SIG-M5 (cell line): ENCODE results near the gene B2M.
"Not testable (repeated sequence)": the region's sequence is repeated elsewhere in the genome, so short reads cannot be mapped to it uniquely, and the experiment has no call there.

Source experiments
- DNase-seq: peaks from one replicate; lab custom pipeline; 2025; lab: John Stamatoyannopoulos, UW

The B2M gene

DNA sequence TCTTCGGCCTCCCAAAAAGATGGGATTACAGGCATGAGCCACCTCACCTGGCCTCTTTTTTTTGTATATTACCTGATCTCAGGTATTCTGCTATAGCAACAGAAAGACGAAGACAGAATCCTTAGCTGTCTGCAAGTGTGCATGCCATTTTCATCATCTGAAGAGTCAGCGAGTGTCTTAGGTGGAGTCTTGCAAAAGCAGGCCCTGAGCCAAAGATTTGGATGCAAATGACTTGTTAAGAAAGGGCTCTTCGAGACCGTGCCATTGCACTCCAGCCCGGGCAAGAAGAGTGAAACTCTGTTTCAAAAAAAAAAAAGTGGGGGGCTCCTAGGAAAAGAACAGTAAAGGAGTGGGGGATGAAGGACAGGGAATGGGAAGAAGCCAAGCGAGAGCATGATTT, 14.8 kb downstream of the B2M start:
- DNase-seq: no peak

DNA sequence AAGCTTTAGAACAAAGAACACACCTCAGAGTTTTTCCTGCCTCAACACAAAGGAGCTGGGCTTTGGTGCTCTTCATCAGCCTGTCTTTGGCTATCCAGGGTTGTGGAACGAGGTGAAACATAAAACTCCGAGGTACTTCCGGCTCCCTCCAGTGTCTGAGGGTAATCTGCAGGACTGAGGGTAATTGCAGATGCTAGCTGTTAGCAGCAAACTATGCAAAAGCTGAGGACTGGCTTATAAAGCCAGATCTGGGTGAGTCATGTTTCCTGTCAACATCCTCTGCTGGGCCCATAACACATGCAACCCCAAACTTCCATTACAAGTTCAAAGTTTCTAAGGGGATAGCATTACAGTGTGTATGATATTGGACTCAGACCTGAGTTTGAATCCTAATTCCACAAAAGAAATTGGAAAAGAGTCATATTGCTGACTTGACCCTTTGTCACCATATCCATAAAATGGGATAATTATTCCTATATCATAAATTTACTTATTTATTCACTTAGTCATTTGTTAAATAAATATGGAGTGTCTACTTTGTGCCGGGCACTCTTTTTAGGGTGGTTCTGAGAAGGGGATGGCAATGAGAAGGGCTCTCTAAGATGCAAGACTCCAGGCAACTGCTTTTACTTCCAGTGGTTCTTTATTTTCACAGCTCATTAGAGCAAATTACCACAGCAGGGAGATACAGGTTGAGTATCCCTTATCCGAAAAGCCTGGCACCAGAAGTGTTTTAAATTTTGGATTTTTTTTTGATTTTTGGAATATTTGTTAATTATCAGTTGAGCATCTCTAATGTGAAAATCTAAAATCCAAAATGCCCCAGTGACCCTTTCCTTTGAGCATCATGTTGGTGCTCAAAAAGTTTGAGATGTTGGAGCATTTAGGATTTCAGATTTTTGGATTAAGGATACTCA, 15.5 kb downstream of the B2M start:
- peak; percentile 89 for DNase-seq

DNA sequence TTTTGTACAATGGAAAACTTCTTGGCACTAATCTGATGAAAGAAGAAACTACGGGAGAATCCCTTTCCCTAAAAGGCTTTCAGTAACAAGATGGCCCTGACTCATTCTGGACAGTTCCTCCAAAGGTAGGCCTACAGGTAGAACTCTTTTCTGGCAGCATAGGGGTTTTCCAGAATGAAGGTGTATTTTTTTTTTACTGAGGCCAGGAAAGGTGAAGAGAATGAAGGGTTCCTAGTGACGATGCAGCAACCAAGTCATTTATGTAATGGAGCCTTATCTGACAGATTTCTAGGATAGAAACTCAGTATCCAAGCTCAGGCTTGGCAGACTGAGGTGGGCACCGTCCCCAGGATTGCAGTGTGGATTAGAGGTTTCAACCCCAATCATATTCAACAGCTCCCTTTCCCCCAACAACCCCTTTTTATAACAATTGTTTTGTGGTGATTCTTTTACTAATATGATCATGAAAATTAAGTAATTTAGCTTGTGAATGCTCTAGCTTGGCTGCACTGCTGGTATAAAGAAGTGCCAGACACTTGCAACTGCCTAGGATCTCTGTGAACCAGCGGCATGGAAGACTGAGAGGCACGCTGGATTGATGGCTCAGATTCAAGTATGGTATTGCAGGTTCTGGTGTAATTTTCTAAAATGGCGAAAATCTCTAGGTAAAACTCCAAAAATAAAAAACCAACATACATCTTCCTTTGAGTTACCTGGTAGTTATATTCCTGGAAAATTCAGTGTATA, 16.3 kb downstream of the B2M start:
- no peak for DNase-seq

DNA sequence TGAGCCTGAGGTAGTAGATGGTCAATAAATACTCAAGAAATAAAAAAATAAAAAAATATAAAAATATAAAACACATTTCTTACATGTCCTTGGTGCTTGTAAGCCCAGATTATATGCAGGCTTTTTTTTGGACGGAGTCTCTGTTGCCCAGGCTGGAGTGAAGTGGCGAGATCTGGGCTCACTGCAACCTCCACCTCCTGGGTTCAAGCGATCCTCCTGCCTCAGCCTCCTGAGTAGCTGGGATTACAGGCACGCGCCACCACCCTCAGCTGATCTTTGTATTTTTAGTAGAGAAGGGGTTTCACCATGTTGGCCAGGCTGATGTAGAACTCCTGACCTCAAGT, 16.9 kb downstream of the B2M start:
- DNase-seq: not testable (repeated sequence)

DNA sequence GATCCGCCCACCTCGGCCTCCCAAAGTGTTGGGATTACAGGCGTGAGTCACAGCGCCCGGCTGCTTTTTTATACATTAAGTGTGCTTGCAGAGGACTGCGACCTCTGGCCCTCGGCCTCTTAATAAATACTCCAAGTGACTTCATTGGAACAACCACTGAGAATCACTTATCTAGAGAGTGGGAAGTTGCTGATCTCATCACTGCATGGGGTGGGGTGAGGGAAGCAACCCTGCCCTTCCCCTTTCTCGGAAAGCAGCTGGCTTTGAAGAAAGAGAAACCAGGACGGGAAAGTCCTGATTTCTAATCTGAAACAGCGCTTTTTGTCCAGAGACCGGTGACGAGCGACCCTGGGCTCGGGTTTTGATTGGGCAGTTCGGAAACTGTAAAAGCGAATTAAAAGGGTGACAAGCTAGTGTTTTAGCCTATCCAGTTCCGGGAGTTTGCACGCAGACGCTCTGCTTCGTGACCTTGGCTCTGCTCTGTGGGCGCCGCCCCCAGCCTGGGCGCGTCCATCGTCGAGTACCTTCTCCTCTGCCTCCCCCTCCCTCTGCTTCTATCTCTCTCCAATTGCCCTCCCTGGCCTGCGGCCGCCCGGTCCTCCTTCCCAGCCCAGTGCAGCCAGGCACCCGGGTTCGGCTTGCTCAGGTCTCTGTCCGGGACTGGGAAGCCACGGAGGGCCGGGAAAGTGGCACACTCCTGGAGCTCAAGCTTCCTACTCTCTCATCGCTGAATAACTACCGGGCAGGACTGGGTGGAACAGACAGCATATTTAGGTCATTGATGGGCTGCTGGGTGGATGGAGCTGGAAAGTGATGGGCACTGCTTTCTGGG, 17.5 kb downstream of the B2M start:
- DNase-seq: peak; percentile 91

DNA sequence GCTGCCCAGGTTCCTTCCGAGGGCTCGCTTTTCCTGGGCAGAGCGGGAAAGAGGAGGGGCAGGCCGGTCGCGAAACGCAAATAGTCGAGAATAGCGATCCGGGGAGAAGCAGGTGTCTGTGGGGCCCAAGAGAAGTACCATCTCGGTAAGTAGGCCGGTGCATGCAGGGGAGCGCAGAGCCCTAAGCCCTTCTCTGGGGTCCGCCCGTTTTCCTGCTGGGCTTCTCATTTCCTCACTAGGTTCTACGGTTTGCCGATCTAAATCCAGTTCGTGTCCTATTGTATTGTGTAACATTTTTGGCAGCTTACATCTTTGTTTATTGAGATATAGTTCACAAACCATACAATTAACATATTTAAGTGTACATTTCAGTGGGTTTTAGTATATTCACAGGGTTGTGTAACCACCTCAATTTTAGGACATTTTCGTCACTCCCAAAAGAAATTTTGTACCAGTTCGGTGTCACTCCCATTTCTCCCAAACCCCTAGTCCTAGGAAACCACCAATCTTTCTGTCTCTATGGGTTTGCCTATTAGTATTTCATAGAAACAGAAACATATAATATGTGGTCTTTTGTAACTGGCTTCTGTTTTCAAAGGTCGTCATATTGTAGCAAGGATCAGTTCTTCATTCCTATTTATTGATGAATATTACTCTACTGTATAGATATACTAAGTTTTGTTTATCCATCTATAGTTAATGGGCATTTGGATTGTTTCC, 18.3 kb downstream of the B2M start:
- DNase-seq: no peak

DNA sequence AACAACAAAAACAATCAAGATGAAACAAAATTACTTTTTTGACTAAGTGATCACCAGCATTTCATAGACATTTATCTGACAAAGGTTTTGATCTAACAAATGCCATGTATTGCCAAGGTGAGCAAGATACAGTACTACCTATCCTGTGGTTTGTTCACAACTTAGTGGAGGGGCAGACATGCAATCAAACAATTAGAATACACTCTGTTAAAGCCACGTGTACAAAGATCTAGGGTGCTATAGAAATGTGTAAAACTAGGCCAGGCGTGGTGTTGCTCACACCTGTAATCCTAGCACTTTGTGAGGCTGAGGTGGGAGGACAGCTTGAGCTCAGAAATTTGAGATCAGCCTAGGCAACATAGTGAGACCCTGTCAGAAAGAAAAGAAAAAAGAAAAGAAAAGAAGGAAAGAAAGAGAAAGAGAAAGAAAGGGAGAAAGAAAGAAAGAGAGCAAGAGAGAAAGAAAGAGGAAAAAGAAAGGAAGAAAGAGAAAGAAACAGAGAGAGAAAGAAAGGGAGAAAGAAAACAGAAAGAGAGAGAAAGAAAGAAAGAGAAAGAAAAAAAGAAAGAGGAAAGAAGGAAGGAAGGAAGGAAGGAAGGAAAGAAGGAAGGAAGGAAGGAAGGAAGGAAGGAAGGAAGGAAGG, 23.6 kb downstream of the B2M start:
- DNase-seq: no peak

DNA sequence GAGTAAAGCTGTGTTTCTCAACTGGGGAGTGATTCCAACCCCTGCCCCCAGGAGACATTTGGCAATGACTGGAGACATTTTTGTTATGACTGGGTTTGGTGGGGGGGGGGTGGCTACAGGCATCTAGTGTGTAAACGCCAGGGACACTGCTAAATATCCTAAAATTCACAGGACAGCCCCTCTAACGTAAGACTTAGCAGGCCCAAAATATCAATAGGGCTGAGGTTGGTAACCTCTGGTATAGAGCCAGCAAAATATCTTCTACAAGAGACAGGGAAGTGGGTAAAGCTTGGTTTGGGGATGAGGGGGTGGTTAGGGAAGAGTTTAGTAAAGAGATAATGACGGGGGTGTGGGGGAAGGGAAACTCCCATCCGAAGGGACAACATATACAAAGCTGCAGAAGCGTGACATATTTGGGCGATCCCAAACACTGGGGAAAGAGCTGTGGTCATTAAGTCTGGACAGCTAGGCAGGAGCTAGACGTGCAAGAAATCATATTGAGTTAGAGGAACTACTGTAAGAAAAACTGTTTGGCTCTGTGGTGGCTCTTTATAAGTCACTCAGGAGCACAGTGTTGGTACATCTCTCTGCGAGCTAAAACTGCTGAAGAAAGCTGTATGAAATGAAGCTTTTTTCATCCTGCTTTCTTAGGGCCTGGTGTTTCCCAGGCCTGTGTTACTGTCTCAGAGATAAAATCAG, 24.3 kb downstream of the B2M start:
- DNase-seq: no peak

DNA sequence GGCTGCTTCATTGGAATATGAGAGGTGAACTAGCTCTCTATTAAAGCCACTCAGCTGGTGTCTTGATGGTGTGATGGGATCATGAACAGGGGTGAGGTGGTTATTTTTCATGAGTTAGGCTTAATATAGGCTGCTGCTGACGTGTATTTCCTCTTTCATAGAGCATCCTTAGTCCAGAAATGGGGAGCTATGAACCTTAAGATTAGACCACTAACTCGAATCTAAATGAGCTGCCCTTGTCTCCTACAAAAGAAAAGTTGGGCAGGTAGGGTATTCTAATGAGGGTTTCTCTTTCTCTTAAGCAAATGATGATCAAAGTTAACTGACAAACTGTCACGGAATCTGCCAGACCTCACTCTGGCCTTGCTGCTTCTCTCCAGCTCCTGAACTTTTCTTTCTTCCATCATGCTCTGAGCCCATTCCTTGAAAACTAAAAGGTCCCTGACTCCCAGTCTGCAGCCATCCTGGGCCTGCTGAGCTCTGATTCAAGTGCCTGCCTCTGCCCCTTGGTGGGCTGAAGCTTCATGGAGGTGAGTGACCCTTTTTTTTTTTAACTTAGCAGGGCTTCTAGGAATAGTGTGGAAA, 25.0 kb downstream of the B2M start, which contains the start of gene TRIM69:
Gene TRIM69, plus strand, starts transcription at position 348 of the 585 bp plus-strand sequence. Its CDS starts 177 bp downstream, at position 525.
- no peak for DNase-seq

DNA sequence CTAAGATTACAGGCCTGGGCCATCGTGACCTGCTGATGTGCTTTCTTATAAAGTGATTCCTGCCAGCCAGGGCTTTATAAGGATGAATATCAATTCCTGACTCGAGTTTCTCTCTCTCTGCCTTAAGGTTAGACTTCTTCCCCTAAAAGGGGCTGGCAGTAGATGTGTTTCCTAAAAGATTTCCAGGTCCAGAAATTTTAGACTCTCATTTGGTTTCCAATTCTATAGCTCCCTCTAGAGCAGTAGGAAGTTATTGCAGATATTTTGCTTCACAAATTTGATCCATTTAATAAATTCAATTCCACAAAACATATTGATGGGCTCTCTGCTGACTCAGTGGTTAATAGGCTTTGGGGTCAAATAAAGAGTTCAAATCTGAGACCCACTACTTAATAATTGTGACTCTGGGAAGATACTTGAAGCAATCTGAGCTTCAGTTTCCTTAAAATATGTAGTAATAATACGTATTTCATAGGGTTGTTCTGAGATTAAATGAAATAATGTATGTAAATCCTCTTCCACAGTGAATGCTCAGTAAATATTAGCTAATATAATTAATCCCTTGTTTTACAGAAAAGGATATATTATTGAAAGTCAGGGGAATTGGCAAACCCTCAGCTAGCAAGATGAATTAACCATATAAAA, 27.1 kb downstream of the B2M start:
- DNase-seq: no peak

DNA sequence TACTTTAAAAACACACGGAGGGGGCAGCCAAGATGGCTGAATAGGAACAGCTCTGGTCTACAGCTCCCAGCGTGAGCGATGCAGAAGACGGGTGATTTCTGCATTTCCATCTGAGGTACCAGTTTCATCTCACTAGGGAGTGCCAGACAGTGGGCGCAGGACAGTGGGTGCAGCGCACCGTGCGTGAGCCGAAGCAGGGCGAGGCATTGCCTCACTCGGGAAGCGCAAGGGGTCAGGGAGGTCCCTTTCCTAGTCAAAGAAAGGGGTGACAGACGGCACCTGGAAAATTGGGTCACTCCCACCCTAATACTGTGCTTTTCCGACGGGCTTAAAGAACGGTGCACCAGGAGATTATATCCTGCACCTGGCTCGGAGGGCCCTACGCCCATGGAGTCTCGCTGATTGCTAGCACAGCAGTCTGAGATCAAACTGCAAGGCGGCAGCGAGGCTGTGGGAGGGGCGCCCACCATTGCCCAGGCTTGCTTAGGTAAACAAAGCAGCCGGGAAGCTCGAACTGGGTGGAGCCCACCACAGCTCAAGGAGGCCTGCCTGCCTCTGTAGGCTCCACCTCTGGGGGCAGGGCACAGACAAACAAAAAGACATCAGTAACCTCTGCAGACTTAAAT, 28.0 kb downstream of the B2M start:
- not testable (repeated sequence) for DNase-seq

DNA sequence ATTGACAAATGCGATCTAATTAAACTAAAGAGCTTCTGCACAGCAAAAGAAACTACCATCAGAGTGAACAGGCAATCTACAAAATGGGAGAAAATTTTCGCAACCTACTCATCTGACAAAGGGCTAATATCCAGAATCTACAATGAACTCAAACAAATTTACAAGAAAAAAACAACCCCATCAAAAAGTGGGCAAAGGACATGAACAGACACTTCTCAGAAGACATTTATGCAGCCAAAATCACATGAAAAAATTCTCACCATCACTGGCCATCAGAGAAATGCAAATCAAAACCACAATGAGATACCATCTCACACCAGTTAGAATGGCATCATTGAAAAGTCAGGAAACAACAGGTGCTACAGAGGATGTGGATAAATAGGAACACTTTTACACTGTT, 32.1 kb downstream of the B2M start:
- not testable (repeated sequence) for DNase-seq

DNA sequence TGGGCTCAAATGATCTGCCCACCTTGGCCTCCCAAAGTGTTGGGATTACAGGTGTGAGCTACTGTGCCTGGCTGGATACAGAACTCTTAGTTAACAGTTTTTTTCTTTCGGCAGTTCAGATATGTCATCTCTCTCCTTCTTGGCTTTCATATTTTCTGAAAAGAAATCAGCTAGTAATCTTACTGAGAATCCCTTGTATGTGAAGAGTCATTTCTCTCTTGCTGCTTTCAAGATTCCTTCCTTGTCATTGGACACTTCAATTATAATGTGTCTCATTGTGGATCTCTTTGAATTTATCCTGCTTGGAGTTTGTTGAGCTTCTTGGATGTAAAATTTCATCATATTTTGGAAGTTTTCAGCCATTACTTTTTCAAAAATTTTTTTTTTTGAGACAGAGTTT, 42.0 kb downstream of the B2M start:
- no peak for DNase-seq

DNA sequence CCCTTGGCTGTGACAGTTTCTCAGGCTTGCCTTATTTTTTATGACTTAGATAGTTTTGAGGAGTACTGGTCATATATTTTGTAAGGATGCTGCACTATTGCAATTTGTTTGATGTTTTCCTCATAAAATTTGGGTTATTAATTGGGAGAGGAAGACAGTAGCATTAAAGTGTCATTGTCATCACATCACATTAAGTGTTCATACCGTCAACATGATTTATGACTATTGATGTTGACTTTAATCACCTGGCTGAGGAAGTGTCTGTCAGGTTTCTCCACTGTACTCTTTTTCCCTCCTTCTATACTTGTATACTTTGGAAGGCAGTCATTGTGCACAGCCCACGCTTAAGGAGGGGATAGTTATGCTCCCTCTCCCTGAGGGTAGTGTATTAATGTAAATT, 51.9 kb downstream of the B2M start:
- DNase-seq: no peak

DNA sequence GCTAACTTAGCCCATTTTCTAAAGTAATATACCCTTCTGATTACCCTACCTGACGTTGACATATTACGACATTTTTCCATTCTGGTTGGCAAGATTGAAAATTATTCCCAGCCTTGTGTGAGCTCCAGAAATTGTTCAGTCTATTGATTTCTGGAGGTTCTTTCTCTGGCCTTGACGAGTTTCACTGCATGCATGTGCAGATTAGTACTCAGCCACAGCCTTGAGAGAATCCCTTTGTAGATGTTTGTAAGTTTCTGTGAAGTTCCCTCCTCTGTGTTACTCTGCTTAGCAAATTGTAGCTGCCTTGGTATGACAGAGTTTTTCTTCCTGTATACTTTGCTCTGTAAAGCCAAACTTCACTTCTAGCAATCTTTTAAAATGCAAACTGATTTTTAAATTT, 52.5 kb downstream of the B2M start:
- DNase-seq: no peak

DNA sequence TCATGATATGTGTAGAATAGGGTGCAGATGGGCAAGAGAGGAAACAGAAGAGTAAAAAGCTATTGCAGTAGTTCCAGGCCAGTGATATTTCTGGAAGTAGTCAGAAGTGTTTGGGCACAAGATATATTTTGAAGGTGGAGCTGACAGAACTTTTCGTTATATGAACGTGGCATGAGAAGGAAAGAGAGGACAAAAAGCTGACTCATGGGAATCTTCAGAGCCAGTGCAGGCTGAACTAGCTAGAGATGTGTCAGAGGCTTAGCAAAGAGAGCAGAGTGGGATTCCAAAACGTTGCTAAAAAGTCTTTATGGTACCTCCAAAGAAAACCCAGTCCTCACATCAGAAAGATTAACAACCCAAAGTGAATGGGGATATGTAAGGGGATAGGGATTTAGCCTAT, 53.7 kb downstream of the B2M start:
- DNase-seq: no peak
